Retinal pigment epithelial cell (primary cell): ENCODE data around the gene CYP4F8.

Source experiments
- DNase-seq: peaks from one replicate; pipeline ENCODE4 v3.0.0-alpha.2; 2010; ENCODE audit warnings: low read depth
- H3K4me3 ChIP-seq: 2 replicates; pipeline ENCODE4 v1.5.1; 2011; ENCODE audit warnings: mild to moderate bottlenecking, low read length, control low read depth, moderate library complexity
- CTCF ChIP-seq: conservative IDR thresholded peaks from 2 replicates; pipeline ENCODE4 v1.5.1; 2011; ENCODE audit warnings: low read depth, low read length, control low read depth, inconsistent platforms

CYP4F8 gene

GRCh38 chr19:15663247-15663646, 48.2 kb downstream of the CYP4F8 start:
- no peak for TF ChIP-seq CTCF
- no peak for DNase-seq
- H3K4me3 ChIP-seq: no peak overlapping the region

- DNase-seq: no peak
- TF ChIP-seq CTCF: no peak
- H3K4me3 ChIP-seq: no peak overlapping the region
Measured at GRCh38 chr19:15666186-15666585, 51.2 kb downstream of the CYP4F8 start.

GRCh38 chr19:15666883-15667282, 51.9 kb downstream of the CYP4F8 start:
- H3K4me3 ChIP-seq: no peak overlapping the region
- no peak for DNase-seq
- TF ChIP-seq CTCF: no peak

DNA sequence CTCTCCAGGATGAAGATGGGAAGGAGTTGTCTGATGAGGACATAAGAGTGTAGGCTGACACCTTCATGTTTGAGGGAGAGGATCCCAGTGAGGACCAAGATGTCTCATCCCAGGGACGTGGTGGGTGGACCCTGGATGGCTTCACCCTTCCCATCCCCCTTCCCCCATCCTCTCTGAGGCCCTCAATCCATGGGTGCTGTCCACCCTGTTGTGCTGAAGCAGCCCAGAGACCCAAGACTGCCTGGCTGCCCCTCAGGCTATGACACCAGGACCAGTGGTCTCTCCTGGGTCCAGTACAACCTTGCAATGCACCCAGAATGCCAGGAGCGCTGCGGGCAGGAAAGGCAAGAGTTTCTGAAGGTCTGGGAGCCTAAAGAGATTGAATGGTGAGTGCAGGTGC, 54.4 kb downstream of the CYP4F8 start:
- no peak for TF ChIP-seq CTCF
- DNase-seq: no peak
- no peak overlapping the region for H3K4me3 ChIP-seq

GRCh38 chr19:15669891-15670290, 54.9 kb downstream of the CYP4F8 start:
- TF ChIP-seq CTCF: no peak
- H3K4me3 ChIP-seq: no peak overlapping the region
- no peak for DNase-seq

DNA sequence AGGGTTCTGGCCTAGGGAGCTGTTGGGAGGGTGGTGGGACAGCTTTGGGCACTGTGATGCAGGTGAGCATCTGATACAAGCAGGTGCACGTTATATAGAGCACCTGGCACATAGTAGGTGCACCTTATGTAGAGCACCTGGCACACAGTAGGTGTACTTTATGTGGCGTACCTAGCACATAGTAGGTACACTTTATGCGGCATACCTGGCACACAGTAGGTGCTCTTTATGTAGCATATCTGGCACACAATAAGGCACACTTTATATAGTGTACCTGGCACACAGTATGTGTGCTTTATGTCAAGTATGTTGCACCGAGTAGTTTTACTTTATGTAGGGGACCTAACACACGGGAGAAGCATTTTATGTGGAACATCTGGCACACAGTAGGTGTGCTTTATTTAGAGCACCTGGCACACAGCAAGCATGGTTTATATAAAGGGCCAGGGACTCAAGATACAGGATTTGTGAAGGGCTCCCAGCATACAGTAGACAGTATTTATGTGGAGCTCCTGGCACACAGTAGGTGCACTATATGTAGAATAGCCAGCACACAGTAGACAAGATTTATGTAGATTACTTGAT, 56.3 kb downstream of the CYP4F8 start:
- DNase-seq: no peak
- no peak for TF ChIP-seq CTCF
- no peak overlapping the region for H3K4me3 ChIP-seq

GRCh38 chr19:15671891-15672579, 57.0 kb downstream of the CYP4F8 start:
- no peak overlapping the region for H3K4me3 ChIP-seq
- TF ChIP-seq CTCF: no peak
- no peak for DNase-seq
